ENCODE data around the gene RAP1GAP. TPM values are rescaled to one million over a fixed set of nuclear protein-coding genes. Genes with fewer than 3 reads are reported as not detected.

RAP1GAP gene
- total RNA-seq, 2 donors from 2014 or later = 8.0 to 8.2 TPM

- Mint-ChIP-seq H3K4me3 (no peak overlapping the region), H3K36me3 (ENCODE audit: low read depth) (peaks cover 16% of the 10 kb centered on the region), H3K9me3 (no peaks in the 10 kb centered on the region), H3K4me1 (peaks cover 10% of the 10 kb centered on the region), H3K27ac (no peak overlapping the region), H3K27me3 (ENCODE audit: insufficient read depth) (no peaks in the 10 kb centered on the region)
- 93 to 97% methylated on average over 6 of the region's 6 CpGs for WGBS, 2 experiments (ENCODE audit: insufficient coverage in 1 of 2, insufficient read length in 1 of 2)
- Histone ChIP-seq H3K27ac (ENCODE audit: low read depth, low read length) (no peak overlapping the region), H3K27me3 (ENCODE audit: control insufficient read depth, insufficient read depth, low read length, poor library complexity, severe bottlenecking) (no peaks in the 10 kb centered on the region), H3K4me3 (ENCODE audit: low read length) (no peak overlapping the region), H3K4me1 (ENCODE audit: control insufficient read depth, insufficient read depth, low read length) (peaks cover 3% of the 10 kb centered on the region), H3K36me3 (ENCODE audit: control insufficient read depth, insufficient read depth, low read length) (no peaks in the 10 kb centered on the region), H3K9me3 (ENCODE audit: control insufficient read depth, low read length) (no peaks in the 10 kb centered on the region), H3K9ac (ENCODE audit: extremely low read depth, low read length, poor library complexity, severe bottlenecking) (no peak overlapping the region)
- no peak for DNase-seq
- TF ChIP-seq CTCF (conservative IDR thresholded peaks at IDR 0.05) = no peak
Measured at GRCh38 chr1:21572221-21572620, 96.9 kb downstream of the RAP1GAP start.

GRCh38 chr1:21570885-21571284 is 98.3 kb downstream of the RAP1GAP start:
- no peaks in the 10 kb centered on the region for H3K27me3 Mint-ChIP-seq (ENCODE audit: insufficient read depth)
- peaks cover 10% of the 10 kb centered on the region for H3K4me1 Mint-ChIP-seq
- Histone ChIP-seq H3K27ac (ENCODE audit: low read depth, low read length) (no peak overlapping the region), H3K9ac (ENCODE audit: extremely low read depth, low read length, poor library complexity, severe bottlenecking) (no peak overlapping the region), H3K9me3 (ENCODE audit: control insufficient read depth, low read length) (no peaks in the 10 kb centered on the region), H3K27me3 (ENCODE audit: control insufficient read depth, insufficient read depth, low read length, poor library complexity, severe bottlenecking) (no peaks in the 10 kb centered on the region), H3K4me1 (ENCODE audit: control insufficient read depth, insufficient read depth, low read length) (peaks cover 3% of the 10 kb centered on the region), H3K36me3 (ENCODE audit: control insufficient read depth, insufficient read depth, low read length) (no peaks in the 10 kb centered on the region), H3K4me3 (ENCODE audit: low read length) (no peak overlapping the region)
- no peak for DNase-seq
- H3K36me3 Mint-ChIP-seq (ENCODE audit: low read depth) = peaks cover 16% of the 10 kb centered on the region
- 92 to 94% methylated on average over 2 to 4 of the region's 4 CpGs for WGBS, 2 experiments (ENCODE audit: insufficient coverage in 1 of 2, insufficient read length in 1 of 2)
- no peak overlapping the region for H3K27ac Mint-ChIP-seq
- no peak for TF ChIP-seq CTCF (conservative IDR thresholded peaks at IDR 0.05)
- H3K9me3 Mint-ChIP-seq = no peaks in the 10 kb centered on the region
- no peak overlapping the region for H3K4me3 Mint-ChIP-seq

GRCh38 chr1:21570528-21570875 is 98.7 kb downstream of the RAP1GAP start:
- H3K4me1 Mint-ChIP-seq = peaks cover 10% of the 10 kb centered on the region
- 92 to 98% methylated on average over 5 of the region's 5 CpGs for whole genome bisulfite sequencing, 2 experiments (ENCODE audit: insufficient coverage in 1 of 2, insufficient read length in 1 of 2)
- no peak for TF ChIP-seq CTCF (conservative IDR thresholded peaks at IDR 0.05)

More at GRCh38 chr1:21570528-21570875, 98.7 kb downstream of the RAP1GAP start:
- Mint-ChIP-seq H3K9me3 (no peaks in the 10 kb centered on the region), H3K27ac (no peak overlapping the region), H3K36me3 (ENCODE audit: low read depth) (peaks cover 16% of the 10 kb centered on the region), H3K27me3 (ENCODE audit: insufficient read depth) (no peaks in the 10 kb centered on the region), H3K4me3 (no peak overlapping the region)
- Histone ChIP-seq H3K4me3 (ENCODE audit: low read length) (no peak overlapping the region), H3K9me3 (ENCODE audit: control insufficient read depth, low read length) (no peaks in the 10 kb centered on the region), H3K4me1 (ENCODE audit: control insufficient read depth, insufficient read depth, low read length) (peaks cover 3% of the 10 kb centered on the region), H3K27ac (ENCODE audit: low read depth, low read length) (no peak overlapping the region), H3K36me3 (ENCODE audit: control insufficient read depth, insufficient read depth, low read length) (no peaks in the 10 kb centered on the region), H3K9ac (ENCODE audit: extremely low read depth, low read length, poor library complexity, severe bottlenecking) (no peak overlapping the region), H3K27me3 (ENCODE audit: control insufficient read depth, insufficient read depth, low read length, poor library complexity, severe bottlenecking) (no peaks in the 10 kb centered on the region)
- DNase-seq = no peak
